NCI-H460 (cell line): ENCODE measurements around the gene RAD51B. TPM values are rescaled to one million over a fixed set of nuclear protein-coding genes. Genes with fewer than 3 reads are reported as not detected.

ENCODE experiments used
- DNase-seq: peaks from one replicate; pipeline ENCODE4 v3.0.0-alpha.2; 2016; ENCODE audit warnings: low read depth; ENCODE audit errors: extremely low read depth
- total RNA-seq: library from RNA; depleted of rRNA; stranded (reverse); fragments of >200 nt; shearing (Covaris generic); gene quantifications from 2 replicates; pipeline ENCODE4 v1.2.3, GENCODE V29; 2014

The RAD51B gene
- total RNA-seq, 1 experiment from 2014 or later: 13.4 TPM

GRCh38 chr14:67887478-67887877 is 67.9 kb downstream of the RAD51B start:
- no peak for DNase-seq

GRCh38 chr14:67889455-67889854 is 69.9 kb downstream of the RAD51B start:
- no peak for DNase-seq

DNA sequence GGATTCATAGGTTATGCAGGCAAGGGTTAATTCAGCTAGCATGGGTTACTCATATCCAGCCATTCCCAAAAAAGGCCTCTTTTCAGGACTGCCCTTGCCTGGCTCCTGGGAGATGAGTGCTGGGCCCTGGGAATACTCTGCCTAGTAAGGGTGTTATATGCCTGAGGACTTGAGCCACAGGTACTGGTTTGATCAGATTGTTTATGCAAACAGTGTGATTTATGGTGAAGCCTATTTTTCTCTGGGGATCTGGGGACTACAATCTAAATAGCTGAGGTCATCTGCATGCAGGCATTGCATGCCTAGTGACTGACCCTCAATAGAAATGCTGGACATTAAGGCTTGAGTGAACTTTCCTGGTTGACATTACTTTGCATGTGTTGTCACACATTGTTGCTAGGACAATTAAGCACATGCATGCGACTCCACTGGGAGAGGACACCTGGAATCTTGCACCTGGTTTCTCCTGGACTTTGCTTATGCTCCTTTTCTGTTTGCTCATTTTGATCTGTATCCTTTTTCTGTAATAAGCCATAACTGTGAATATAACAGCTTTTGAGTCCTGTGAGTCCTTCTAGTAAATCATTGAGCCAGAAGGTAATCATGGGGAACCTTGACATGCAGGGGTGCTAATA is 73.0 kb downstream of the RAD51B start:
- no peak for DNase-seq

DNA sequence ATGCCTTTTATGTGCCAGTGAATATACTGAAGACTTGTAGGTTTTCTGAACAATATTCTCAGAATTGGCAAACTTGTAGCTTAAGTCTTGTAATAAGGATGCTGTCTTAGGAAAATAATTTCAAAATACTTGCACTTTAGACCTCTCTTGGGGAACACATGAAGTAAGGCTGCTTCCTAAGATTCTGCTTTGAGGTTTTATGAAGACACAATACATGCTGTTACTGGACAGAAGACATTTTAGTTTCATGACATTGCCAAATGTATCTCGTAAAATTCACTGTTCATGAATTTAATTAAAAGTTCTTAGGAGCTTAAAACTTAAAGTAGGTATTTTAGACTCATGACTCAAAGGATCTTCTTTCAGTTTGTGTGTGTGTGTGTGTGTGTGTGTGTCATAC is 80.7 kb downstream of the RAD51B start:
- no peak for DNase-seq

DNA sequence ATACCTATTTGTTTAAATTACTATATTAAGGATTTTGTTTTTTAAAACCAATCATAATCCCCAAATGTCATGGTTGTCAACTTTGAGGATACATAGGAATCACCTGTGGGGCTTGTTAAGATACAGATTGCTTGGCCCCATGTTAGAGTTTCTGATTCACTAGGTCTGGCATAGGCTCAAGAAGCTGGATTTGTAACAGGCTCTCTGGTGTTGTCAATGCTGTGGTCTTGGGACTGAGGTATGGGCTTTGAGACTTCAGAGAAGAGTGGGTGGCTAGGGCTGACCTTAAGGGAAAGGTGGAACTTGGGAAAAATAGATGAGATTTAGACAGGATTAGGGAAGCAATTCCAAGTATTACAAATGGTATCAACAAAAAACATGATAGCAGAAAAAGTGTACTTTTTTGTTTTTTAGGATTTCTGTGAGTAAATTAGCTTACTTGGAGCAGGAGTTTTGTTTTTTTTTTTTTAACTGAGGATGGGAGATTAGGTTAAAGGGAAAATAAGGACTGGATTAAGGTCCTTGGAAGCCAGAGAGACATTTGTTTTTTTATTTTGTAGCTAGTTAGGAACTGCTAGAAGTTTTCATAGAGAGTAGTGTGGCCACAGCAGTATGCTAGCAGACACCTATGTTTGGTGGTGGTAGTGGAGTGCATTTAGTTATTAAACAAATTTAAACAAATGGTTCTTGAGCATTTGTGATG is 88.6 kb downstream of the RAD51B start:
- no peak for DNase-seq

GRCh38 chr14:67911562-67911961 is 92.0 kb downstream of the RAD51B start:
- no peak for DNase-seq

GRCh38 chr14:67916430-67916829 is 96.9 kb downstream of the RAD51B start:
- DNase-seq: no peak

- no peak for DNase-seq
These were observed 97.4 kb downstream of the RAD51B start for GRCh38 chr14:67917006-67917405.

DNA sequence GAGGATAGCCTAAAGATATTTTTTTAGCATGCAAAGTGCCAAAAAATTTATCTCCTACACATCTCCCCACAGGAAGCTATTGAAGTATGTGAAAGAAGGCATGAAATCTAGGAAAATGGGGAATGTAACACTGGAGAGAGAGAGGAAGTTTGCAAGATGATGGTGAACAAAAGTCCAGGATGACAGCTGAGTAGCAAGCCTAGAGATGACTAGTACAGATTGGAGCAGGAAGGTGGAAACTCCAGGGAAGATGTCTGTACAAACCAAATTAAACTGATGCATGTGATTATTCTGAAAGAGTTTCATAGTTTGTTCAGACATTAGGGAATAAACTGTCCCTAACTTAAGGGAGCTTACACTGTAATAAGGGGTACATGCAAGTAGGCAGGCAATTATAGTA is 99.3 kb downstream of the RAD51B start:
- DNase-seq: no peak

DNA sequence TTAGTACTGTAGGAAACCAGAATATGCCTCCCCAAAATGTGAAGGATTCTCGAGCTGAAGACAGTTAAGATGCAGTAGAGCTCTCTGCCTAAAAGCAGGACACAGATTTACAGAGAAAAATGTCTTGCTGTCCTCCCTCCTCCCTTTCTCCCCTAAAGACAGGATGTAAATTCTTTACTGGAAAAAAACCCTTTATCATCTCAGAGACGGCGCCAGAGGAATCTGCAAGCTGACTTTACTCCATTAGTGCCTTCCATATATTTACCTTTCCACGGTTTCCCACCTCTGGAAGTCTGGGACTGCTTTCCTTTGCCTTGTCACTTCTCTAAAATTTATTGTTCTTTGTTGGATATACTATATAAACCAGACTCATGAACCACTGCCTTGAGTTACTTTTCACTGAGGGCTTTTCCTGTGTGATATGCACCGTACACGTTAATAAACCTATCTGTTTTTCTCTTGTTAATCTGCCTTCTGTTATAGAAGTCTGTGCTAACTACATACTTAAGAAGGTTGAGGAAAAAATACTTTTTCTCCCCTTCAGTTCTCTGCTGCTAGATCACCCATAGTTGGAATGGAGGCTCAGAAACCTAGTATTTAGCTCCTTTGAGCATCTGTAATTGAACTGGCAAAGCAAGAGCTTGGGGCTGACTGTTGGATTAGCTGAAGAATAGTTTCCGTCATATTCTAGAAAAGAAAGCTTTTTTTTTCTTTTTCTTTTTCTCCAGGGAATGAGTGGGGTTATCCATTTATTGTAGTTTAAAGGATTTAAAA is 99.9 kb downstream of the RAD51B start:
- no peak for DNase-seq

GRCh38 chr14:67926821-67927220 is 107.2 kb downstream of the RAD51B start:
- no peak for DNase-seq

- DNase-seq: no peak
These were observed 107.7 kb downstream of the RAD51B start for GRCh38 chr14:67927244-67927643.

- no peak for DNase-seq
These were observed 108.8 kb downstream of the RAD51B start for GRCh38 chr14:67928375-67928774.

DNA sequence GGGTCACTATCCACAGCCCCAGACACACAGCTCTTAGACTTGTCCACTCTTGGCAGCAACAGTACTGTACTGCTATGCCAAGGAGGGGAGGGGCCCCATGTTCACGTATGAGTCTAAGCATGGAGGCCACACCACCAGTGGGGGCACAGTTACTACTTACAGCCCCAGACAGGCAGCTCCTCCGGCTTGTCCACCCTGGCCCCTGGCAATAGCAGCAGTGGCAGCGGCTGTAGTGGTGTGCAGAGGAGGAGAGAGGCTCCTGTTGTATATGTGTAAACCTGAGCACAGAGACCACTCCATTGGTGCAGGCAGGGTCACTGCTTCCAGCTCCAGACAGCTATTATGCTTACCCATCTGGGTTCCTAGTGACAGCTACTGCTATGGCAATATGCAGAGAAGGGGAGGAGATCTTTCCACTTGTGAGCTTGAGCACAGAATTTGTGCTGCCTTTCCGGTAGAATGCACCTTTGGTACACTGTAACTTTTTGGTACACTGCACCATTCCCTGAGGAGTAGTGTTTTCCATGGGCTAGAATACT is 113.2 kb downstream of the RAD51B start:
- DNase-seq: no peak

GRCh38 chr14:67933266-67933665 is 113.7 kb downstream of the RAD51B start:
- no peak for DNase-seq

DNA sequence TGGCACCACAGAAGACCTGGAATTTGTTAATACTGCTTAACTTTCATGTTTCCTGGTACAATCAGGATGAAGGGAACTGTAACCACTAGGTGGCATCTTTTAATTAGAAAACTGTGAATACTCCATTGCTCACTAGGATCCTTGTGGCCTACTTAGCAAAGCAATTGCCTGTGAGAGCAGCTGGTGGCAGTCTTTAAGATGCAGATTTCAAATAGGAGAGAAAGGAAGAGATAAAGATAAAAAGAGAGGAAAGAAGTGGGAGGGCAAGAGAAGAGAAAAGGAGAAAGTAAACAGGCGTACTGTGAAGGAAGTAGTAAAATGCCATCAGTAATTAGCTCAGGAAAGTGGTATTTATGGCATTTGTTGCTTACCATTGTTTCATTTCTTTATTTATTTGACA is 114.5 kb downstream of the RAD51B start:
- DNase-seq: peak; percentile 73

DNA sequence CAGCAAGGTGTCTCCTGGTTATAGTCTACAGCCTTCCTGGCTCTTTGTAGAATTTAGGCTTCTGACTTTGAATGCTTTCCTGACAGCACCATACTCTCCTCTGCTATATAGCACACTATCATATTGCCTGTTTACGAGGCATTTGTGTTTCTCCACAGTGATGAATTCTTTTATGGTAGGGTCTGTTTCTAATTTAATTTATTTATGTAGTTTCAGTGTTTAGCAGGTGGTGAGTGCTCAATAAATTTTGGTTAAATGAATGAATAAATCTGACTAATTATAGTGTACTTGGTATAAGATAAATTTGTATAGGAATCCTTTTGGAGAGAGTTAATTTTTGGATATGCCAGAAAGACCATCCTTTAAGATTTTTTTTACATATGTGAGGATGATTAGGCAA is 115.3 kb downstream of the RAD51B start:
- DNase-seq: no peak

- DNase-seq: no peak
These were observed 115.8 kb downstream of the RAD51B start for GRCh38 chr14:67935371-67935770.

GRCh38 chr14:67938071-67938470 is 118.5 kb downstream of the RAD51B start:
- DNase-seq: no peak

- DNase-seq: no peak
These were observed 121.2 kb downstream of the RAD51B start for GRCh38 chr14:67940486-67941455.
